SIG-M5 treated with dmso at 0.1 percent for 504 hours (cell line): ENCODE measurements around the gene ABITRAM.
A peak's percentile ranks its signal among the peaks of the same experiment; 100 is the strongest.
"Not testable (repeated sequence)": the region's sequence is repeated elsewhere in the genome, so short reads cannot be mapped to it uniquely, and the experiment has no call there.

Source experiments
- DNase-seq: peaks from one replicate; lab custom pipeline; 2025; ENCODE audit not compliant: unreplicated experiment; lab: John Stamatoyannopoulos, UW

Gene ABITRAM

DNA sequence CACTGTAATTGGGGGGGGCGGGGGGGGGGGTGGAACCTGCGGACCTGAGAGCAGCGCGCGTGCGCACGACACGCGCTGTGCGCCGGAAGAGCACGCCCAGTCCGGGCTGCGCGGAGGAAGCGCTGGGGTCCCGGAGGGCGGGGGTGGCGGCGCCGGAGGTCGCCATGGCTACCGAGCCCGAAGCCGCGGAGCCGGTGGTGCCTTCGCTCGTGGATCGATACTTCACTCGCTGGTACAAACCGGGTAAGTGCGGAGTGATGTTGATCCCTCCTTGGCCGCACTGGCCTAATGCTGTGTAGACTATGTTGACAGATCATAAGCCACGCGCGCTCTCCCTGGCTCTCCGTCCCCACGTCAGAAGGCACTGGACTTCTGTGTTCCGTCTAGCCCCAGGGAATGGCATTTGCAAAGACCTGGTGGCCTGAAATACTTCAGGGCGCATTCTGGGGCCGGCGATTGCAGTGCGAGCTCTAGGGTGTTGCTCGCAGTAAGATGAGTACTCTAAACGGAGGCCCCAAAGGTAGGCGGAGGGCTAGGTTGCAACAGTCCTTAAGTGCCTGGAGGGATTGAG is at the start of gene ABITRAM:
Gene ABITRAM (plus strand): TSS at position 78 of the 571 bp plus-strand sequence. CDS start 87 bp downstream, at position 165.
- DNase-seq: peak; percentile 75

DNA sequence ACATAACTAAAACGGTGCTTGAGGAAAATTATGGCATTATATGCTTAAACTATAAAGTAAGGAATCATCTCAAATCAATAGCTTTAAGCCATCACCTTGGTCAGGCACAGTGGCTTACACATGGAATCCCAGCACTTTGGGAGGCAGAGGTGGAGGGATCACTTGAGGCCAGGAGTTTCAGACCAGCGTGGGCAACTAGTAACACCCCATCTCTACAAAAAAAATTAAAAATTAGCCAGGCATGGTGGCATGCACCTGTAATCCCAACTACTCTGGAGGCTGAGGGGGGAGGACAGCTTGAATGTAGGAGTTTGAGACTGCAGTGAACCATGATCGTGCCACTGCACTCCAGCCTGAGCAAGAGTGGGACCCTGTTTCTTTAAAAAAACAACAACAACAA is 49.5 kb upstream of the ABITRAM start:
- DNase-seq: no peak

DNA sequence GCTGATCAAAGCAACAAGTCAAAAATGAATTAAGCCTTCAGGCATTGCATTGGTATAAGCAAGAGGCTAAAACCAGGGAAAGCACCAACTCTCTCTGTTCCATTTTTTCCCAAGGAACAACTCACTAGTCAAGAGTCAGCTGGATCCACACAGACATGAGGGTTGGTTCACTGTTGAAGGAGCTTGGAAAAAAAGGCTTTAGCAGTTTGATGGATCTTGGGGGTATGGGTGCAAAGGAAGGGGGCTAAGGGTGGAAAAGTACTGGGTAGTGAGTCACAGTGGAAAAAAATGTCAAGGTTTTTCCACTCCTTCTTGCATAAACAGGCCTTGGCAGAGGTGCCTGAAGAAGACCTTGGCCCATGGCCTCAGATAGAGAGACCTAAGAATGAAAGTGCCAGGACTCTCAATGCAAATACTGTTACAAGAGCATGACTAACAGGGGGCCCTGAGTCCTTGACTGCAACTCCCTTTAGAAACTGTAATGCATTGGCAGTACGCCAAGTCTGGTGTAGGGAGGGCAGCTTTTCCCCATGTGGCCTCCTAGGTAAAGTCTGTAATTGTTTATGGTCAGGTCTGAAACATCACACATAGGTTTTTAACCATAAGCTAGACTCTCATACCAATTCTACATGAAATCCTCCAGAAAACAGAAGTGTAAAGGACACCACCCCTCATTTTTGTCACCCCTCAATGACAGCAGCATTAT is 48.4 kb upstream of the ABITRAM start:
- DNase-seq: peak; percentile 74

GRCh38 chr9:108886594-108887271 is 47.5 kb upstream of the ABITRAM start:
- not testable (repeated sequence) for DNase-seq

DNA sequence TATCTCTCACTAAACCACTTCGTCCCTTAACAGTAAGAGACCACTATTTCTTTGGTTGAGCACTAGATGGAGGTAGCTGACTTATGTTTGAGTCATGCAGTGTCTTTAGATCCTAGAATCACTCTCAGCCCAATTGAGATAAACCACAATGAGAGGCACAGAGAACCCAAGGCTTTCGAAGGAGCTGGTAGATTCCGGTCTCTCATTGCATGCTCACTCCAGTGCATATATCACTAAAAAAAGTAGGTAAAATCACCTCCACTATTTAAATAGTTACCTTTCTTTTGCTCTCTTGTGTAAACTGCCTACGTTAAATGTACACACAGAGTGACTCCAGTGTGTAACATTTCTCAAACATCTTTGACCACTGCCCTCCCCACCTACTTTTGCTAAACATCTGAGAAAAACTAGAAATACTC is 44.5 kb upstream of the ABITRAM start:
- DNase-seq: peak; percentile 20

GRCh38 chr9:108894225-108894997 is 39.8 kb upstream of the ABITRAM start:
- no peak for DNase-seq

DNA sequence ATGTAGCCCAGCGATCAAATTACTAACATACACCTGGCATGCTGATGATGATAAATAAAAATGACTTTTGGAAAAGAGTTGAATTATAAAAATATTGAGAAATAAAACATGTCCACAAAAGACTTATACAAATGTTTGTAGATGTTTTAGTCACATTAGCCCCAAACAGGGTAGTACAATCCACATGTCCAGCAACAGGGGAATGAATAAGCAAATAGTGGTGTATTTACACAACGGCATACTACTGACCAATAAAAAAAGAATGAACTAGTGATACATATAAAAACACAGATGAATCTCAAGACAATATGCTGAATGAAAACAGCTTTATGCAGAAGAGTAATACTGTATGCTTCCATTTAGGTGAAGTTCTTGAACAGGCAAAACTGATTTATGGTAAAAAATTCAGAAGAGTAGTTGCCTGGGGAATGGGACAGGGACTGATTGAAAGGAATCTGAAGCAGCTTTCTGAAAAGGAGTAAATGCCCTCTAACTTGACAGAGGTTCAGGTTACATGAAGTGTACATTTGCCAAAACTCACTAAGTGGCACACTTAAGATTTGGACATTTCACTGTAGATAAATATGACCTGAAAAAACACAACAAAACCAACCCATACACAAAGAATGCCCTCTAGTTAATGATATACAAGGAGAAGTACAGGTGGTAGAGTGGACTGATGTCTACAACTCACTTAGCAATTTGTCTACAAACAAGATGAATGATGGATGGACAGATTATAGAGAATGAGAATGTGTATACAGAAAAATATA is 36.7 kb upstream of the ABITRAM start:
- no peak for DNase-seq

- not testable (repeated sequence) for DNase-seq
Observed at GRCh38 chr9:108899023-108899695, 35.0 kb upstream of the ABITRAM start.

- DNase-seq: no peak
Observed at GRCh38 chr9:108900176-108900575, 34.0 kb upstream of the ABITRAM start.

GRCh38 chr9:108903420-108904103 is 30.6 kb upstream of the ABITRAM start:
- no peak for DNase-seq

DNA sequence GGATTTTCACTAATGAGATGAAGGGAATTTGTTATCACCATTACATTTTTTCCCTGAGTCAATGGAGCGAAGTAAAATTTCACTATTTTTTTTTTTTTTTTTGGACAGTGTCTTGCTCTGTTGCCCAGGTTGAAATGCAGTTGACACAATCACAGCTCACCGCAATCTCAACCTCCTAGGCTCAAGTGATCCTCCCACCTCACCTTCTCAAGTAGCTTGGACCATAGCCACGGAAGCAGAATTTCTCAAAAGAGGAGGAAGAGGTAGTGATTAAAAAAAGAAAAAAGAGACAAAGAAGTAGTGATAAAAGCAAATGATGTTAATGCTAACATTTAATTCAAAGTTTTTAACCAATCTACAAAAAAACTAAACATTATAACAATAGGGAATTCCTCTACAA is 30.0 kb upstream of the ABITRAM start:
- no peak for DNase-seq

GRCh38 chr9:108905494-108905893 is 28.7 kb upstream of the ABITRAM start:
- DNase-seq: no peak

DNA sequence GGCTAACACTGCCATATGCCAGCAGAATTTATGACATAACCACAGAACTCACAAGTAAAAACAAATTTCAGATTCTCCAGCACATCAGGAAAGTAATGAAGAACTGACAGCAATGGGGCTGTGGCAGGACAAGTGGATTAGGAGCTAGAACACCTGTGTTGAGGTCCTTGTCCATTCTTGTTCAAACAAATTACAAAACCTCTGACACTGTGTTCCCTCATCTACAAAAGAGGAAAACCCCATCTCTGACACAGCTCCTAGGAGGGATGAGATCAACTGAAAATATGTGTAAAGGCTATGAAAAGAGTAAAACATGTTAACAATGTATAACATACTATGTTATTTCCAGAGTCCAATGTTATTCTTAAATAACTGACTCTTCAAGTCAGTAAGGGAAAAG is 23.8 kb upstream of the ABITRAM start:
- no peak for DNase-seq

GRCh38 chr9:108910914-108911313 is 23.3 kb upstream of the ABITRAM start:
- DNase-seq: no peak

DNA sequence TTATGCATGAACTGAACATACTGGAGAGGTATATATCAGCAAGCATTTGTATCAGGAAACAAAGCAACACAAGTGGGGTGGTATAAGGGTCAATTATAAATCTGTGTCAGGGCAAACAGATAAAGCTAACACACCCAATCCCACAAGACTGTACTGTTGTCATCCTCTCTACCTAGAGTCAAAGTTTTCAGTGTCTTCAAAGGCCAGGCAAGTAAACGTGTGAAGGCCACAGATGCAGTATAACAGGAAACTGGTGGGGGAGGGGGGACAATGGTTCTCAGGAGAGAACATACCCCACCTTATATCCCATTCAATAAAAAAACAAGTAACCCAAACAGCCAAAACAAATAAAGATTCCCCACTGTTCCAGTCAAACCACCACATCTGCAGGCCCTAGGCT is 22.4 kb upstream of the ABITRAM start:
- DNase-seq: no peak

- peak; percentile 89 for DNase-seq
Observed at GRCh38 chr9:108913391-108913790, 20.8 kb upstream of the ABITRAM start.

DNA sequence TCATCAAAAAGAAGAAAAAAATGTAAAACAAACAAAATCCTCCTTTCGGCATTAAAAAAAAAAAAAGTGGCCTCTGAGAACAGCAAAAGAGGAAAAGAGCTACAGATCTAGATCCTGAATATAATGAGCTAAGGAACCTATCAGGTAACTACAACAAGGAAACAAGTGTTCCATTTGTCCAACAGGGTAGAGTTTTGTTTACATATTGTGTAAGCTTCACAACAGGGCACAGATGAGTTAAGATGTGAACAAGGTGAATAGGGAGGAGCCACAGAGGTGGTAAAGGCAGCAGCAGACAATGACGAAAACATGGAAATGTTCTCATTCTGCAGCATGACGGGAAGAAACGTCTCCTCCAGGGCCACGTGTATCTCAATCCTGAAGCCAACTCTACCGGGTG is 14.7 kb upstream of the ABITRAM start:
- DNase-seq: no peak

DNA sequence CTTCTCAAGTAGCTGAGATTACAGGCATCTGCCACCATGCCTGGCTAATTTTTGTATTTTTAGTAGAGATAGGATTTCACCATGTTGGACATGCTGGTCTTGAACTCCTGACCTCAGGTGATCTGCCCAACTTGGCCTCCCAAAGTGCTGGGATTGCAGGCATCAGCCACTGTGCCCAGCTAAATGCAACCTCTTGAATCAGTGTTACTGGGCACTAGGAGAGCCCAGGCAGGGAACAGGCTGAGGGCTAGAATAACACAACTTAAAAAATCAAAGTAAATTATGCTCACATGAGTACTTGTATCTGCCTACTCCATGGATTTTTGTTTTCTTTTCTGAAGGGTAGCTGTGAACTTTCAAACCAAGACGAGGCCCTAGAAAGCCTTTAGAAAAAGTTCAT is 13.8 kb upstream of the ABITRAM start:
- DNase-seq: not testable (repeated sequence)

- DNase-seq: no peak
Observed at GRCh38 chr9:108921200-108921599, 13.0 kb upstream of the ABITRAM start.

DNA sequence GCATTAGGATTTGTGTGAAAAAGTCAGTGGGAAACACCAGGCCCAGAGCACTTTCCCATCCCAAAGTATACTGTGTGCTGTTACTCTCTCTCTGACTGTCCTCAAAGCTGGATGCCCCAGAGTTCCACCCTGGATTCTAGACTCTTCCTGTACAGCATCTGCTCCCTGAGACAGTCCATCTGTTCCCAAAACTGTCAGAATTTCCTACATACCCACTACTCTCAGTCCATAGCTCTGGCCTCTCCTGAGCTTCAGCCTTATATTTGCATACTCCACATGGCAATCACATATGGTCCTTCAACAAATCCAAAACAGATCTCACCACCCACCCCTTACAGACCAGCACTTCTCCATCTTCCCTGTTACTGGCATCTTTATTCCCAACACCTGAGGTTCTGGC is 9.7 kb upstream of the ABITRAM start:
- DNase-seq: no peak
